ENCODE results near the gene TRAF7.

Gene TRAF7

GRCh38 chr16:2160915-2161551 lies 5.5 kb downstream of the TRAF7 start:
- Histone ChIP-seq H3K27me3 (no peaks in the 10 kb centered on the region), H3K36me3 (peaks cover 9% of the 10 kb centered on the region), H3K4me3 (ENCODE audit: low read depth in 1 of 2, low read length in 1 of 2) (no peak overlapping the region), H3K4me1 (ENCODE audit: control insufficient read depth in 1 of 2, insufficient read depth in 1 of 2, low read depth in 1 of 2, low read length in 1 of 2) (peaks cover 13 to 14% of the 10 kb centered on the region in 2 experiments), H3K27ac (no peak overlapping the region), H3K9me3 (no peaks in the 10 kb centered on the region)
- no peak for TF ChIP-seq CTCF (IDR thresholded peaks at IDR 0.05)

- H3K27me3 ChIP-seq = no peaks in the 10 kb centered on the region
- no peak overlapping the region for H3K27ac ChIP-seq
- H3K4me3 ChIP-seq (ENCODE audit: low read depth in 1 of 2, low read length in 1 of 2) = no peak overlapping the region
- H3K9me3 ChIP-seq = no peaks in the 10 kb centered on the region
- H3K4me1 ChIP-seq (ENCODE audit: control insufficient read depth in 1 of 2, insufficient read depth in 1 of 2, low read depth in 1 of 2, low read length in 1 of 2) = peaks cover 4 to 5% of the 10 kb centered on the region in 2 experiments
- H3K36me3 ChIP-seq = peaks cover 18% of the 10 kb centered on the region
- no peak for TF ChIP-seq CTCF (IDR thresholded peaks at IDR 0.05)
Observed at GRCh38 chr16:2161911-2162310, 6.3 kb downstream of the TRAF7 start.

GRCh38 chr16:2162676-2163118 lies 7.1 kb downstream of the TRAF7 start:
- Histone ChIP-seq H3K9me3 (no peaks in the 10 kb centered on the region), H3K4me3 (ENCODE audit: low read depth in 1 of 2, low read length in 1 of 2) (no peak overlapping the region), H3K27ac (no peak overlapping the region), H3K27me3 (no peaks in the 10 kb centered on the region), H3K36me3 (peaks cover 25% of the 10 kb centered on the region), H3K4me1 (ENCODE audit: control insufficient read depth in 1 of 2, insufficient read depth in 1 of 2, low read depth in 1 of 2, low read length in 1 of 2) (no peaks in the 10 kb centered on the region)
- no peak for TF ChIP-seq CTCF (IDR thresholded peaks at IDR 0.05)

GRCh38 chr16:2163211-2163881 lies 7.8 kb downstream of the TRAF7 start:
- Histone ChIP-seq H3K4me1 (ENCODE audit: control insufficient read depth in 1 of 2, insufficient read depth in 1 of 2, low read depth in 1 of 2, low read length in 1 of 2) (no peaks in the 10 kb centered on the region), H3K27me3 (no peaks in the 10 kb centered on the region), H3K9me3 (no peaks in the 10 kb centered on the region), H3K36me3 (peaks cover 32% of the 10 kb centered on the region), H3K27ac (no peak overlapping the region), H3K4me3 (ENCODE audit: low read depth in 1 of 2, low read length in 1 of 2) (no peak overlapping the region)
- no peak for TF ChIP-seq CTCF (IDR thresholded peaks at IDR 0.05)

- Histone ChIP-seq H3K27ac (no peak overlapping the region), H3K9me3 (no peaks in the 10 kb centered on the region), H3K4me3 (ENCODE audit: low read depth in 1 of 2, low read length in 1 of 2) (no peak overlapping the region), H3K4me1 (ENCODE audit: control insufficient read depth in 1 of 2, insufficient read depth in 1 of 2, low read depth in 1 of 2, low read length in 1 of 2) (no peaks in the 10 kb centered on the region), H3K36me3 (peaks cover 55% of the 10 kb centered on the region), H3K27me3 (no peaks in the 10 kb centered on the region)
- TF ChIP-seq CTCF (IDR thresholded peaks at IDR 0.05) = no peak
Observed at GRCh38 chr16:2165861-2166260, 10.3 kb downstream of the TRAF7 start.
